SK-N-MC (cell line): ENCODE results near the gene KLHL7.
"Not testable (repeated sequence)": the region's sequence is repeated elsewhere in the genome, so short reads cannot be mapped to it uniquely, and the experiment has no call there.

Source experiments
- DNase-seq: peaks from one replicate; pipeline ENCODE4 v3.0.0-alpha.2; 2011; ENCODE audit warnings: low read depth, low spot score
- H3K27ac ChIP-seq: fragments of 200-600 bp; sonication (generic); 2 replicates; pipeline ENCODE4 v1.5.1; 2016; ENCODE audit warnings: mixed run types
- H3K36me3 ChIP-seq: fragments of 200-600 bp; sonication (generic); 2 replicates; pipeline ENCODE4 v1.6.1; 2017; ENCODE audit warnings: antibody characterized with exemption, low read length, mixed read lengths; ENCODE audit not compliant: insufficient read depth
- H3K4me3 ChIP-seq: fragments of 200-600 bp; sonication (generic); 2 replicates; pipeline ENCODE4 v1.5.1; 2016
- H3K9ac ChIP-seq: fragments of 200-600 bp; sonication (generic); 2 replicates; pipeline ENCODE4 v1.8.0; 2017; ENCODE audit warnings: mixed run types, mixed read lengths; ENCODE audit not compliant: insufficient read length
- H3K9me3 ChIP-seq: fragments of 200-600 bp; sonication (generic); 2 replicates; pipeline ENCODE4 v1.6.1; 2017; ENCODE audit warnings: low read depth, mild to moderate bottlenecking, antibody characterized with exemption, low read length, moderate library complexity, mixed read lengths
- EZH2 ChIP-seq: fragments of 200-600 bp; sonication (generic); IDR thresholded peaks from one replicate; pipeline ENCODE4 v1.6.1; 2017; ENCODE audit warnings: antibody characterized with exemption
- FOXP2 ChIP-seq: optimal IDR thresholded peaks from 2 replicates; pipeline ENCODE3; 2011; ENCODE audit warnings: mild to moderate bottlenecking, moderate library complexity; ENCODE audit not compliant: insufficient read depth; ENCODE audit errors: extremely low read length, control extremely low read depth
- POLR2AphosphoS5 ChIP-seq: IDR thresholded peaks from 2 replicates; pipeline ENCODE4 v1.6.1; 2012; ENCODE audit warnings: mild to moderate bottlenecking, low read depth, low read length, borderline replicate concordance

The KLHL7 gene

DNA sequence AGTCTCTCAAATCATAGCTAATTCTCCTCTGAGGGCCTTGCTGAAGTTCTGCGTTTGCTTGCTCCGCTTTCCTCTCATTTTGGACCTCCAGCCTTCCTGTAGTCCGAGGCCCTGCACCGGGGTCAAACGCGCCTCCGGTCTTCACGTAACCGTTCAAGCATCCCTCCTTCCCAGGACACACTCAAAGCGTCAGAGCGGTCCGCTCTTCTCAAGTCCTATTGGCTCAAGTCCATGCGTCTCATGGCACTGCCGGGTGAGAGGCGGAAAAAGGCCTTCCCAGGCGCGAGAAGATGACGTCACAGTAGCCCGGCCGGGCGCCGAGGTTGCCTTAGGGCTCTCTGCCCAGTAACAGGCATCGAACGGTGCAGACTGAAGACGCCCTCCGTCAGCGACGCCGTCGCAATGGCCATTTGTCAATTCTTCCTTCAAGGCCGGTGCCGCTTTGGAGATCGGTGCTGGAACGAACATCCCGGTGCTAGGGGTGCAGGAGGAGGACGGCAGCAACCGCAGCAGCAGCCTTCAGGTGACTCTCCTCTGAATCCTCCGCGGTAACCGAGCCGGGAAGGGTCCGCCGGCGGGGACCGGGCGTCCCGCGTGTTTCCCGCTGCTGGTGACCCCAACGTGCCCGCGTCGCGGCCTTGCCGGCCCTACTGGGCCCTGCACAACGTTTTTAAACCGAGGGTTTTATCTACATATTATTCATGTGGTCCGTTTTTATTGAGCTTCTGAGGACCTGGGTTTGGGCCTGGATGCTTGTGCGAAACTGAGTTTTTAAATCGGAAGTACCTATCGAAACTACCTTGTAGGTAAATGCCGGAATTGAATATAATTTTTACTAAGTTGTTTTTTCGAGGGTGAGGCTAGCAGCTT, 76.3 kb downstream of the KLHL7 start, which contains the start of gene NUP42:
TSS of gene NUP42 (plus strand) at position 365 of the 870 bp plus-strand sequence. CDS start at position 403, 38 bp downstream.
- TF ChIP-seq POLR2AphosphoS5, result peak; percentile 89
- TF ChIP-seq EZH2, result no peak
- peak; percentile 10 for TF ChIP-seq FOXP2
- Histone ChIP-seq H3K9me3 (no peaks in the 10 kb centered on the region), H3K36me3 (peaks cover 21% of the 10 kb centered on the region)

GRCh38 chr7:23183279-23184012, 77.9 kb downstream of the KLHL7 start:
- DNase-seq, result no peak
- Histone ChIP-seq H3K9me3 (no peaks in the 10 kb centered on the region), H3K4me3 (peak overlapping the region; percentile 78), H3K27ac (no peak overlapping the region), H3K9ac (peak overlapping the region; percentile 80), H3K36me3 (peaks cover 36% of the 10 kb centered on the region)
- no peak for TF ChIP-seq EZH2
- TF ChIP-seq POLR2AphosphoS5, result no peak
- no peak for TF ChIP-seq FOXP2

More for the DNA sequence above, 76.3 kb downstream of the KLHL7 start, which contains the start of gene NUP42:
- Histone ChIP-seq H3K4me3 (peak within 1 kb of the TSS; percentile 78), H3K9ac (peak within 1 kb of the TSS; percentile 80), H3K27ac (peak within 1 kb of the TSS; percentile 71)
- peak; percentile 87 for DNase-seq

GRCh38 chr7:23184291-23184690, 78.7 kb downstream of the KLHL7 start:
- H3K27ac ChIP-seq, result no peak overlapping the region
- no peak for DNase-seq
- TF ChIP-seq FOXP2 (no peak), EZH2 (no peak), POLR2AphosphoS5 (no peak)
- H3K9ac ChIP-seq, result no peak overlapping the region
- H3K9me3 ChIP-seq, result 0 out of 2 replicates have a peak, but pooled peaks cover 4% of the 10 kb centered on the region
- H3K36me3 ChIP-seq, result peaks cover 44% of the 10 kb centered on the region
- H3K4me3 ChIP-seq, result no peak overlapping the region

DNA sequence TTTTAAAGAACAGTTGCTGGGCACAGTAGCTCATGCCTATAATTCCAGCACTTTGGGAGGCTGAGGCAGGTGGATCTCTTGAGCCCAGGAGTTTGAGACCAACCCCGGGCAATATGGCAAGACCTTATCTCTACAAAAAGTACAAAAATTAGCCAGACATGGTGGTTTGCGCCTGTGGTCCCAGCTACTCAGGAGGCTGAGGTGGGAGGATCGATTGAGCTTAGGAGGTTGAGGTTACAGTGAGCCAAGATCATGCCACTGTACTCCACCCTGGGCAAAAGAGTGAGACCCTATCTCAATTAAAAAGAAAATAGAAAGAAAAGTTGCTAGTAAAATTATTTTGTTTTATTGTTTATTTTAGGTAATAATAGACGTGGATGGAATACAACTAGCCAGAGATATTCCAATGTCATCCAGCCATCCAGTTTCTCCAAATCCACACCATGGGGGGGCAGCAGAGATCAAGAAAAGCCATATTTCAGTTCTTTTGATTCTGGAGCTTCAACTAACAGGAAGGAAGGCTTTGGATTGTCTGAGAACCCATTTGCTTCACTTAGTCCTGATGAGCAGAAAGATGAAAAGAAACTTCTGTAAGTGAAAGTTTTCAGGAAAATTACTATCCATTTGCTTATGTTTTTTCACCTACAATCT, 79.2 kb downstream of the KLHL7 start:
- Histone ChIP-seq H3K36me3 (peaks cover 50% of the 10 kb centered on the region), H3K27ac (no peak overlapping the region), H3K9me3 (0 out of 2 replicates have a peak, but pooled peaks cover 5% of the 10 kb centered on the region), H3K9ac (no peak overlapping the region), H3K4me3 (no peak overlapping the region)
- DNase-seq, result no peak
- TF ChIP-seq EZH2, result no peak
- TF ChIP-seq FOXP2, result no peak
- no peak for TF ChIP-seq POLR2AphosphoS5

DNA sequence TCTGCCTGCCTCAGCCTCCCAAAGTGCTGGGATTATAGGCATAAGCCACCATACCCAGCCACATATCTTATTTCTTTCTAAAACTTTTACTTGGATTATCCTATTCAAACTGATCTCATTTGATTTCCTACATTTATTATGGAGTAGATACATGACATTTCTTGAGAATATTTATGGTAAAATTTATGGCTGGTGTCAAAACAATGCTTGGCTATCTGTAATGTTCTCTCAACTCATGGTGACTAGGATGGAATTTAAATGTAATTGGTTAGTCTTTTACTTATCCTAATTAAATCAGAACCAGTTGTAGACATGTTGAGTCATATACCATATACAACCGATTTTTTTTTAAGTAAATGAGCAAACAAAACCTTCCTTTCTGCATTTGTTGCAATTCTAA, 80.4 kb downstream of the KLHL7 start:
- Histone ChIP-seq H3K9ac (no peak overlapping the region), H3K4me3 (no peak overlapping the region)

GRCh38 chr7:23191022-23191421, 85.4 kb downstream of the KLHL7 start:
- Histone ChIP-seq H3K9me3 (0 out of 2 replicates have a peak, but pooled peaks cover 6% of the 10 kb centered on the region), H3K4me3 (no peak overlapping the region), H3K9ac (no peak overlapping the region), H3K27ac (no peak overlapping the region), H3K36me3 (peaks cover 75% of the 10 kb centered on the region)
- no peak for TF ChIP-seq FOXP2
- no peak for TF ChIP-seq POLR2AphosphoS5
- no peak for TF ChIP-seq EZH2
- no peak for DNase-seq

More for the DNA sequence above, 80.4 kb downstream of the KLHL7 start:
- 0 out of 2 replicates have a peak, but pooled peaks cover 6% of the 10 kb centered on the region for H3K9me3 ChIP-seq
- no peak overlapping the region for H3K27ac ChIP-seq
- H3K36me3 ChIP-seq, result peaks cover 59% of the 10 kb centered on the region
- no peak for TF ChIP-seq POLR2AphosphoS5
- TF ChIP-seq FOXP2, result no peak
- TF ChIP-seq EZH2, result no peak
- no peak for DNase-seq

DNA sequence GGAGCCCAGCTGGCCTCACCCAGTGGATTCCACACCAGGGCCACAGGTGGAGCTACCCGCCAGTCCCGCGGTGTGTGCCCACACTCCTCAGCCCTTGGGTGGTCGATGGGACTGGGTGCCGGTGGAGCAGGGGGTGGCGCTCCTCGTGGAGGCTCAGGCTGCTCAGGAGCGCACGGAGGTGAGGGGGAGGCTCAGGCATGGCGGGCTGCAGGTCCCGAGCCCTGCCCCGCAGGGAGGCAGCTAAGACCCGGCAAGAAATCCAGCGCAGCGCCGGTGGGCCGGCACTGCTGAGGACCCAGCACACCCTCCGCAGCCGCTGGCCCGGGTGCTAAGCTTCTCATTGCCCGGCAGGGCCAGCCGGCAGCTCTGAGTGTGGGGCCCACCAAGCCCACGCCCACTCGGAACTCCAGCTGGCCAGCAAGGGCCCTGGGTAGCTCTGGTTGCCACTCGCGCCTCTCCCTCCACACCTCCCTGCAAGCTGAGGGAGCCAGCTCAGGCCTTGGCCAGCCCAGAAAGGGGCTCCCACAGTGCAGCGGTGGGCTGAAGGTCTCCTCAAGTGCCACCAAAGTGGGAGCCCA, 88.2 kb downstream of the KLHL7 start:
- H3K4me3 ChIP-seq, H3K9ac ChIP-seq, DNase-seq, H3K9me3 ChIP-seq, H3K27ac ChIP-seq: not testable (repeated sequence)
- peaks cover 58% of the 10 kb centered on the region for H3K36me3 ChIP-seq
